ENCODE data around the gene NOX3.

Gene NOX3

GRCh38 chr6:155352811-155353210, 102.8 kb downstream of the NOX3 start:
- Histone ChIP-seq H4K20me1 (ENCODE audit: insufficient read depth) (no peaks in the 10 kb centered on the region), H3K27me3 (ENCODE audit: insufficient read depth, low read depth) (no peaks in the 10 kb centered on the region), H3K36me3 (ENCODE audit: insufficient read depth) (no peaks in the 10 kb centered on the region), H3K4me3 (IDR thresholded peaks at IDR 0.05; ENCODE audit: insufficient read depth, low read depth, low read length) (no peak overlapping the region), H3K79me2 (ENCODE audit: insufficient read depth, low read depth) (no peaks in the 10 kb centered on the region), H3K27ac (no peak overlapping the region), H3K4me2 (no peak overlapping the region), H2AFZ (ENCODE audit: low read depth) (no peak overlapping the region), H3K4me1 (ENCODE audit: low read depth, poor library complexity, severe bottlenecking) (peaks cover 6% of the 10 kb centered on the region), H3K9ac (no peak overlapping the region)
- no peak for TF ChIP-seq CTCF (conservative IDR thresholded peaks at IDR 0.05; ENCODE audit: low read depth, low read length)

- no peak overlapping the region for H2AFZ ChIP-seq (ENCODE audit: low read depth)
- no peak overlapping the region for H3K27ac ChIP-seq
Measured at GRCh38 chr6:155352130-155352420, 103.6 kb downstream of the NOX3 start.

GRCh38 chr6:155351273-155352129, 104.1 kb downstream of the NOX3 start:
- Histone ChIP-seq H3K4me3 (IDR thresholded peaks at IDR 0.05; ENCODE audit: insufficient read depth, low read depth, low read length) (no peak overlapping the region), H3K9ac (no peak overlapping the region), H3K79me2 (ENCODE audit: insufficient read depth, low read depth) (no peaks in the 10 kb centered on the region), H4K20me1 (ENCODE audit: insufficient read depth) (no peaks in the 10 kb centered on the region), H3K36me3 (ENCODE audit: insufficient read depth) (no peaks in the 10 kb centered on the region), H3K4me1 (ENCODE audit: low read depth, poor library complexity, severe bottlenecking) (peaks cover 6% of the 10 kb centered on the region), H3K4me2 (no peak overlapping the region), H3K27me3 (ENCODE audit: insufficient read depth, low read depth) (no peaks in the 10 kb centered on the region), H3K27ac (no peak overlapping the region), H2AFZ (ENCODE audit: low read depth) (no peak overlapping the region)
- TF ChIP-seq CTCF (conservative IDR thresholded peaks at IDR 0.05; ENCODE audit: low read depth, low read length) = no peak

More at GRCh38 chr6:155352130-155352420, 103.6 kb downstream of the NOX3 start:
- TF ChIP-seq CTCF (conservative IDR thresholded peaks at IDR 0.05; ENCODE audit: low read depth, low read length) = no peak
- Histone ChIP-seq H3K79me2 (ENCODE audit: insufficient read depth, low read depth) (no peaks in the 10 kb centered on the region), H4K20me1 (ENCODE audit: insufficient read depth) (no peaks in the 10 kb centered on the region), H3K36me3 (ENCODE audit: insufficient read depth) (no peaks in the 10 kb centered on the region), H3K27me3 (ENCODE audit: insufficient read depth, low read depth) (no peaks in the 10 kb centered on the region), H3K4me2 (no peak overlapping the region), H3K4me1 (ENCODE audit: low read depth, poor library complexity, severe bottlenecking) (peaks cover 6% of the 10 kb centered on the region), H3K4me3 (IDR thresholded peaks at IDR 0.05; ENCODE audit: insufficient read depth, low read depth, low read length) (no peak overlapping the region), H3K9ac (no peak overlapping the region)

DNA sequence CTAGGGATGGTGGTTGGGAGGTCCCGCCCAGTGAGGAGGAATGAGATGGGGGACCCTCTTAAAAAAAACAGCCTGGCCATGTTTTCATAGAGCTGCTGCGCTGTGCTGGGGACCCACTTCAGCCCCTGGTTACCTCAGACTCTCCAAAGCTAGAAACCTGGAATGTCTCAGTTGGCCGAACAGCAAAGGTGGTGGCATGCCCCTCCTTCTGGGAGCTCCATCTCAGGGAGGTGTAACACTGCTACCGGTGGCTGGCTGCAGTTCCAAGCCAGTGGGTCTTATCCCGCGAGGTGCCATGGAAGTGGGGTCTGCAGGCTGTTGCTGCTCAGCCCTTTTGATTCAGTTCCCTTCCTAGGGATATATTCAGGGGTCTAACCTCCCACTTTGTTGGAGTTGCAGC, 105.7 kb downstream of the NOX3 start:
- H2AFZ ChIP-seq (ENCODE audit: low read depth) = no peak overlapping the region
- H3K79me2 ChIP-seq (ENCODE audit: insufficient read depth, low read depth) = no peaks in the 10 kb centered on the region
- no peak overlapping the region for H3K4me3 ChIP-seq (IDR thresholded peaks at IDR 0.05; ENCODE audit: insufficient read depth, low read depth, low read length)
- H3K27me3 ChIP-seq (ENCODE audit: insufficient read depth, low read depth) = no peaks in the 10 kb centered on the region
- peaks cover 6% of the 10 kb centered on the region for H3K4me1 ChIP-seq (ENCODE audit: low read depth, poor library complexity, severe bottlenecking)
- H3K27ac ChIP-seq = no peak overlapping the region
- H3K4me2 ChIP-seq = no peak overlapping the region
- TF ChIP-seq CTCF (conservative IDR thresholded peaks at IDR 0.05; ENCODE audit: low read depth, low read length) = no peak
- H3K36me3 ChIP-seq (ENCODE audit: insufficient read depth) = no peaks in the 10 kb centered on the region
- H3K9ac ChIP-seq = no peak overlapping the region
- no peaks in the 10 kb centered on the region for H4K20me1 ChIP-seq (ENCODE audit: insufficient read depth)
